Left lung (tissue), 10 donors: Measurements from ENCODE around the gene RYR2. TPM values are rescaled to one million over a fixed set of nuclear protein-coding genes. Genes with fewer than 3 reads are reported as not detected.

Source experiments
- ATAC-seq: fragments of 200-7000 bp; cut with Tn5 transposase; one replicate; pipeline ENCODE4 v1.9.1; 2020; ENCODE audit warnings: moderate library complexity
- DNase-seq, 4 donors: peaks; one replicate each; pipeline ENCODE4 v3.0.0-alpha.2; 2013 to 2020
- H3K27ac ChIP-seq, 2 donors: fragments of 200-600 bp; sonication (generic) in 1 of 2; one replicate each; pipeline versions ENCODE4 v1.5.0 to v1.8.0; 2020 to 2021
- H3K27me3 ChIP-seq, 2 donors: fragments of 200-600 bp; sonication (generic) in 1 of 2; one replicate each; pipeline versions ENCODE4 v1.5.0 to v1.8.0; 2020 to 2021
- H3K36me3 ChIP-seq, 2 donors: fragments of 200-600 bp; sonication (generic) in 1 of 2; one replicate each; pipeline versions ENCODE4 v1.5.0 to v1.8.0; 2020 to 2021
- H3K4me1 ChIP-seq, 2 donors: fragments of 200-600 bp; one replicate each; pipeline ENCODE4 v1.8.0; 2021
- H3K4me3 ChIP-seq, 2 donors: fragments of 200-600 bp; sonication (generic) in 1 of 2; one replicate each; pipeline versions ENCODE4 v1.5.0 to v1.8.0; 2020 to 2021; ENCODE audit warnings: mild to moderate bottlenecking in 1 of 2
- H3K9me3 ChIP-seq, 2 donors: fragments of 200-600 bp; sonication (generic) in 1 of 2; one replicate each; pipeline versions ENCODE4 v1.5.0 to v1.8.0; 2020 to 2021
- intact Hi-C, 2 donors: fragments of 100-400 bp; cut with DNase I; formaldehyde crosslinking; loops; one replicate each; pipeline versions ENCODE4 v1.11.2 to v1.14.2; 2022
- polyA plus RNA-seq, 6 donors: library from polyadenylated mRNA; unstranded; fragments of 120-200 nt; gene quantifications; one replicate each; pipeline ENCODE4 v1.2.1, GENCODE V29; 2013; ENCODE audit not compliant: insufficient read length in 6 of 6
- total RNA-seq, 2 donors: library from RNA; stranded (reverse); fragmentation: NEBNext Ultra II Directional; extraction: Animal tissue kit (Norgen Biotek cat#: 25700); gene quantifications; one replicate each; pipeline ENCODE4 v1.2.1, GENCODE V29; 2021
- TF ChIP-seq, protein P1 (sequence below), 2 donors: fragments of 200-600 bp; sonication (generic) in 1 of 2; IDR thresholded peaks; one replicate each; pipeline versions ENCODE4 v1.5.0 to v1.8.0; 2021; ENCODE audit warnings: antibody characterized with exemption in 2 of 2
- donor health status: DM: no; HTN: yes; CAD: no.
- donor health status: DM: no; HTN: no; CAD: no.

RYR2 gene
- total and polyA plus RNA-seq, 8 donors, result 4.7 to 10.3 (median 7.6) TPM

DNA sequence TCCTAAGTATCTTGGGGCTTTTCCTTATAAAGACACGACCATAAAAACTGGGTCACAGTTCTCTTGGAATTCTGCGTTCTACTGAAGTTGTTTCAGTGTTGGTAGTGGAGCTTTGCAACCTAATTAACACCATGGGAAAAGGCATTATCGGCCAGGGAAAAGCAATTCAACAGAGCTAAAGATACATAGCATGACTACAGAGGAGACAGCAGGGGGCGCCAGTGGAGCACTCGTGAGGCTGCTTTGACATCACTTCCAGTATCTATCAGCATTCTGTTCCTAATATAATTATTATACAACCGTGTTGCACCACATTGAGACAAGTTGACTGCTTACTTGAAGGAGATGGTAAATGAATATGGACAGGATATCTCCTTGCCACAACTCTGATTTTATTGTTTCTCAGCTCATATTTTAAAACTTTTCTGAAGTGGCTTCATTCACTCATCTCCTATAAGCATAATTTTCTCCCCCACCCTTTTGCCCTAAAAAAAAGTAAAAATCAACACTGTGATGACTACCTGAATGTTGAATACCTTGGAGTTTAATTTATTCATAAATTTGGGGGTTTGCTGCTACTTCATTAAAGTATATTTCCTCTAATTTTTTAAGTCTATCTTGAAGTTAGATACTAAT lies 809.3 kb downstream of the RYR2 start:
- intact Hi-C loops, result no loop called here
- no peaks in the 10 kb centered on the region for H3K9me3 ChIP-seq
- no peaks in the 10 kb centered on the region for H3K4me1 ChIP-seq
- no peak overlapping the region for H3K4me3 ChIP-seq
- no peak overlapping the region for H3K27ac ChIP-seq
- no peaks in the 10 kb centered on the region for H3K27me3 ChIP-seq
- DNase-seq, result peak in 2 of 4 donors; percentile 18 to 42
- peak; percentile 53 for ATAC-seq
- TF ChIP-seq, protein P1, sequence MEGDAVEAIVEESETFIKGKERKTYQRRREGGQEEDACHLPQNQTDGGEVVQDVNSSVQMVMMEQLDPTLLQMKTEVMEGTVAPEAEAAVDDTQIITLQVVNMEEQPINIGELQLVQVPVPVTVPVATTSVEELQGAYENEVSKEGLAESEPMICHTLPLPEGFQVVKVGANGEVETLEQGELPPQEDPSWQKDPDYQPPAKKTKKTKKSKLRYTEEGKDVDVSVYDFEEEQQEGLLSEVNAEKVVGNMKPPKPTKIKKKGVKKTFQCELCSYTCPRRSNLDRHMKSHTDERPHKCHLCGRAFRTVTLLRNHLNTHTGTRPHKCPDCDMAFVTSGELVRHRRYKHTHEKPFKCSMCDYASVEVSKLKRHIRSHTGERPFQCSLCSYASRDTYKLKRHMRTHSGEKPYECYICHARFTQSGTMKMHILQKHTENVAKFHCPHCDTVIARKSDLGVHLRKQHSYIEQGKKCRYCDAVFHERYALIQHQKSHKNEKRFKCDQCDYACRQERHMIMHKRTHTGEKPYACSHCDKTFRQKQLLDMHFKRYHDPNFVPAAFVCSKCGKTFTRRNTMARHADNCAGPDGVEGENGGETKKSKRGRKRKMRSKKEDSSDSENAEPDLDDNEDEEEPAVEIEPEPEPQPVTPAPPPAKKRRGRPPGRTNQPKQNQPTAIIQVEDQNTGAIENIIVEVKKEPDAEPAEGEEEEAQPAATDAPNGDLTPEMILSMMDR (IDR thresholded peaks at IDR 0.05), result peak; percentile 25 to 32
- no peaks in the 10 kb centered on the region for H3K36me3 ChIP-seq

DNA sequence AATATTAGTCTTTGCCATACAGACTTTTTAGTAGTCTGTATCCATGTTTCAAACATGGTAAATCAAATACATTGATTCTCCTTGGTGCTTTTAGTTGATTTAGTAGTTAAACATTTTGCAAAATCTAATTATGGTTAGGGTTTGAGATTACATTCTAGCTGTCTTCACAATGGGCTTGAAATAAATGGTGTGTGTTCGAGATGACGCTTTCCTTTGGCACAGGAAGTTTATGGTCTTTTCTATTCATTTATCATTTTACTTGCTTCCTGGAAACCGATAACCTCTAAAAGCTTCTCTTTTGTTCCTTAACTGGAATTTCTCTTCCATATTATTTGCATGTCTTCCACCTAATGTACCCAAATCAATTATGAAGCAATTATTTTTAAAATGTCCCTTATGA lies 810.4 kb downstream of the RYR2 start:
- no peak for ATAC-seq
- intact Hi-C loops, result no loop called here
- no peak overlapping the region for H3K4me3 ChIP-seq
- no peaks in the 10 kb centered on the region for H3K36me3 ChIP-seq
- no peaks in the 10 kb centered on the region for H3K27me3 ChIP-seq
- no peaks in the 10 kb centered on the region for H3K4me1 ChIP-seq
- H3K9me3 ChIP-seq, result no peaks in the 10 kb centered on the region
- H3K27ac ChIP-seq, result no peak overlapping the region
- TF ChIP-seq, protein P1 (IDR thresholded peaks at IDR 0.05), result no peak
- DNase-seq, result no peak

DNA sequence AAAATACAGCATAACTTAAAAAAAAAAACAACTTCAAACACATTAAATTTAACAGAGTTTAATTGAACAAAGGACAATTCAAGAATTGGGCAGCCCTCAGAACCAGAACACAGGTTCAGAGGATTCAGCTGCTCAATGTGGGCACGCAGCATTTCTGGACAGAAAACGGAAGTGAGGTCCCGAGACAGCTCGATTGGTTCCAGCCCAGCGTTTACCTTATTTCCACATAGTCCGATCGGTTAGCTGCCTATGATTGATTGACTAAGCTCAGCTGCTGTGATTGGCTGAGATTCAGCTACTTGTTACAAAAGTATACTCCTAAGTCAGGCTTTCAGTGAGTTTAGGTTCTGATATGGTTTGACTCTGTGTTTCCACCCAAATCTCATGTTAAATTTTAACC lies 815.5 kb downstream of the RYR2 start:
- TF ChIP-seq, protein P1 (IDR thresholded peaks at IDR 0.05), result no peak
- no peak overlapping the region for H3K27ac ChIP-seq
- no peak overlapping the region for H3K4me3 ChIP-seq
- DNase-seq (no peak), ATAC-seq (no peak)
- H3K27me3 ChIP-seq, result no peaks in the 10 kb centered on the region
- H3K9me3 ChIP-seq, result no peaks in the 10 kb centered on the region
- intact Hi-C loops, result no loop called here
- H3K36me3 ChIP-seq, result no peaks in the 10 kb centered on the region
- no peaks in the 10 kb centered on the region for H3K4me1 ChIP-seq

DNA sequence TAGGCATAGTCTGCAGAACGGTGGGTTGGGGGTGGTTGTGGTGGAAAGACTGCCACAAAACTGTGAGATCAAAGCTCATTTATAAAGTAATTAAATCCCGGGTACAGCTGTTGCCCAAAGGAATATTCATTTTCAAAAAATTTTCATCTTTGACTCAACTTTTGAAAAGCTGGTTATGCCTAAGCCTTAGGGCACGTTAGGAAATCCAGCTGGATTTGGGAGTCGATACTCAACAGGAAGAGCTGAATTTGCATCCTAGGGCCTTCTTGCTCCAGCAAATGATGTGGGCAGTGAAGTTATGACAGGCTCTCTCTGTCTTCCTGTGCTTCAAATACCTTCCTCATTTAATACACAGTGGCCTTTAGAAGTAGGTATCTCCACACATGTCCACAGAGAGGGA lies 817.0 kb downstream of the RYR2 start:
- ATAC-seq (no peak), DNase-seq (no peak)
- no peak overlapping the region for H3K4me3 ChIP-seq
- TF ChIP-seq, protein P1 (IDR thresholded peaks at IDR 0.05), result no peak
- no peaks in the 10 kb centered on the region for H3K27me3 ChIP-seq
- intact Hi-C loops, result no loop called here
- H3K36me3 ChIP-seq, result no peaks in the 10 kb centered on the region
- no peak overlapping the region for H3K27ac ChIP-seq
- no peaks in the 10 kb centered on the region for H3K4me1 ChIP-seq
- no peaks in the 10 kb centered on the region for H3K9me3 ChIP-seq

DNA sequence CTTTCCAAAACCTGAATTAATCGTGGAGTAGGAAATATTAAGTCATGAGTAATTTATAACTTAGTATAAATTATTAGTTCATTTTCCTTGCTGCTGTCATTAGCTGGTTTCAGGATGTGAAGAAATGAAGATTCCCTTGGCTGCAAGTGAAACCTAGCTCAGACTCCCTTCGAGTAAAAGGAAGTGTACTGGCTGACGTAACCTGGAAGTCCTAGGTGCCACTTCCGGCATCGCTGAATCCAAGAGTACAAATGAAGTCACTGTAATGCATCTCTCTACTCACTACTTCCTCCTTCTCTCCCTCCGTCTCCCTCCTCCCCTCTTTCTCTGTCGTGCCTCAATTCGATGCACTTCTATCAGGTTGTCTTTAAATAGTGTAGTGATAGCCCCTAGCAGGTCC lies 820.0 kb downstream of the RYR2 start:
- DNase-seq (no peak), ATAC-seq (no peak)
- H3K27me3 ChIP-seq, result no peaks in the 10 kb centered on the region
- H3K9me3 ChIP-seq, result no peaks in the 10 kb centered on the region
- no peak overlapping the region for H3K27ac ChIP-seq
- TF ChIP-seq, protein P1 (IDR thresholded peaks at IDR 0.05), result no peak
- H3K4me3 ChIP-seq, result no peak overlapping the region
- intact Hi-C loops, result no loop called here
- no peaks in the 10 kb centered on the region for H3K4me1 ChIP-seq
- no peaks in the 10 kb centered on the region for H3K36me3 ChIP-seq
